ENCODE data around the gene MRPL14.
A peak's percentile ranks its signal among the peaks of the same experiment; 100 is the strongest.
"Not testable (repeated sequence)": the region's sequence is repeated elsewhere in the genome, so short reads cannot be mapped to it uniquely, and the experiment has no call there.

Gene MRPL14

DNA sequence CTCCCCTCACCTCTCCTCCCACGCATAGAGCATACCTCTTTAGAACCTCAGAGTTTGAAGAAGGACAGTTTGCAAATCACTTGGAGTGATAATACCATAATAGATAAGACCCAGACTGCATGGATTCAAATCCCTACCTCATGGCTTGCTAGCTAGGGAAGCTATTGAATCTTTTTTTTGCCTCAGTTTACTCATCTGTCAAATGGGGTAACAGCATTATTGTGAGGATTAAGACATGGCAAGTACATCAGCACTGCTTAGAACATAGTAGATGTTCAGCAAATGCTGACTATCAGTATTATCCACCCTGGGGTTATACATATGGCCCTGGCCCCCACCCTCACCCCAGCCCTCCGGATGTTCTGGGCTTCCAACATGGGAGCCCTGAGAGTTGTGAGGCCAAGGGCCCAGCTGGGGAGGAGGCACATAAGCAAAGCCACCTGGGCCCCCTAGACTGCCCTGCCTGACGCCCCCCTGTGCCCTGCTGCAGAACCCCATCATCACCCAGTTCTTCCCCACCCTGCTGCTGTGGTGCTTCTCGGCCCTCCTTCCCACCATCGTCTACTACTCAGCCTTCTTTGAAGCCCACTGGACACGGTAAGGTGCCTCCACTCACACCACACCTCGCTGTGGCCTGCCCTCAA, 22.2 kb upstream of the MRPL14 start:
- DNase-seq, result no peak

DNA sequence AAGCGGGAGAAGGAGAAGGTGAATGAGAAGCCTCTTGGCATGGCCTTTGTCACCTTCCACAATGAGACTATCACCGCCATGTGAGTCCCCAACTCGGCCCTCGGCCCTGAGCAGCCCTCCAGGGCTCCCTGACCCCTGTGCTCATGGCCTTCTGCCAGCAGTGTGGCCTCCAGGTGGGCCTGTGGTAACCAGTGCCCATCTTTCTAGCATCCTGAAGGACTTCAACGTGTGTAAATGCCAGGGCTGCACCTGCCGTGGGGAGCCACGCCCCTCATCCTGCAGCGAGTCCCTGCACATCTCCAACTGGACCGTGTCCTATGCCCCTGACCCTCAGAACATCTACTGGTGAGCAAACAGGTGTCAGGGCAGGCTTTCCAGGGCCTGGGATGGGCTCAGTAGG, 21.1 kb upstream of the MRPL14 start:
- no peak for DNase-seq

DNA sequence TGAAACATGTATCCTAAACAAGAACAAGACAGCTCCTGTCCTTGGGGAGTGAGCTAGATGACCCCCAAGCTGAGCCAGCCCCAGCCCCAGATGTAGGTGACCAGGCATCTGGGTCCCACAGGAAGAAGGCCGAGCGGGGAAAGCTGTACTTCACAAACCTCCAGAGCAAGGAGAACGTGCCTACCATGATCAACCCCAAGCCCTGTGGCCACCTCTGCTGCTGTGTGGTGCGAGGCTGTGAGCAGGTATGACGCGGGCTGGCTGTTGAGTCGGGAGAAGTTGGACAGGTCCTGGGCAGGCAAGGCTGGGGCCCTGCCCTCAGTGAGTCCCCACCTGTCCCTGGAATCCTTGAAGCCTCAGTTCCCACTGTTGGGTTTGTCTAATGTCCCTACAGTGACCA, 20.0 kb upstream of the MRPL14 start:
- no peak for DNase-seq

DNA sequence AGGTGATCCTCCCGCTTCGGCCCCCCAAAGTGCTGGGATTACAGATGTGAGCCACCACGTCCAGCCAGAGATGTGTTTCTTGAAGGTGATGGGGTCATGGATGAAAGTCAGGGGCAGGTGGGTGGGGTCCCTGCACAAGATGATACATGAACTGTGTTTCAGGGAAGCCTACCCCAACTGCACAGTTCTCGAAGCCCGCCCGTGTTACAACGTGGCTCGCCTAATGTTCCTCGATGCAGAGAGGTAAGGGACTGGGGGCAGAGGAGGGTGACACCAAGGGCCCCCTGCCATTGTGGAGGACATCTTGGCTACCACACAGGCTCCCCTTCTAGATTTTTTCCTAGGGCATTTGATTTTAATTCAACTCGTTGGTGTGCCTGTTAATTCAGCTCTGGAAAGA, 19.4 kb upstream of the MRPL14 start:
- DNase-seq, result no peak

DNA sequence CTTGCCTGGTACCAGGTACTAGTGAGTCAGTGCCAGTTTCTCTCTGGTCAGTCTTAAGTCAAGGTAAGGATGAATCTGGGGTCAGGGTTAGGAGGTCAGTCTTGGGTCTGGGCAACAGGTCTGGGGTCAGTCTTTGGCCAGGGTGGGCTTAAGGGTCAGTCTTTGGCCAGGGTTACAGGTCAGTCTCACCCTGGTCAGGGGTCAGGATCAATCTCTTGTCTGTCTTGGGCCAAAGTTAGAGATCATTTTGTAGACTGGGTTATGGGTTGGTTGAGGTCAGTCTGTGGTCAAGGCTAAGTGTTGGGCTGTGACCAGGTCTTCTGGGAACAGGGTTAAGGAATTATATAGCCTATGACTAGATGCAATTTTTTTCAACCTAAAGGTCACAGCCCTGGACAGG, 18.6 kb upstream of the MRPL14 start:
- no peak for DNase-seq

DNA sequence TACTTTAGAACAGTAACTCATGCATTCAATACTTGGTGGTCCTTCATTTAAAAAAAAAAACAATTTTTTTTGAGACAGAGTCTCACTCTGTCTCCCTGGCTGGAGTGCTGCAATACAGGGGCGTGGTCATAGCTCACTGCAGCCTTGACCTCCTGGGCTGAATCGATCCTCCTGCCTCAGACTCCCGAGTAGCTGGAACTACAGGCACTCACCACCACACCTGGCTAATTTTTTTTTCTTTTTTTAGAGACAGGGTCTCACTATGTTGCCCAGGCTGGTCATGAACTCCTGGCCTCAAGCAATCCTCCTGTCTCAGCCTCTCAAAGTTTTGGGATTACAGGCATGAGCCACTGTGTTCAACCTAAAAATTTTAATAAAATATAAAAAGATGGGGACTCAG, 17.3 kb upstream of the MRPL14 start:
- DNase-seq, result not testable (repeated sequence)

DNA sequence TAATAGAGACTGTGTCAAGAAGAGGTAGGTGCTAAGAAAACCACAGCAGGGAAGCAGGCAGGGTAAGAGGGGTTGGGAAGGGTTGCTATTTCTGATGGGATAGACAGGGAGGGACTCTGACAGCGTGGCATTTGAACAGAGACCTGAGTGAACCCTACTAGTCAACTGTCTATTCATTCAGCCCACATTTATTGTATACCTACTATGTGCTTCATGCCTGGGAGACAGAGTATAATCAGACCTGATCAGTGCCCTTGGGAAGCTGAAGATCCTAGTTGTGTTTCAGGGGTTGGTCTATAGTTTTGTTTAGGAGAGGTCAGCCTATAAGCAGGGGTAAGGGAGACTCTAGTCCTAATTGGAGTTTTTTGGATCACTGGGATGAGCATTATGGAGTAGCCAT, 16.5 kb upstream of the MRPL14 start:
- no peak for DNase-seq

DNA sequence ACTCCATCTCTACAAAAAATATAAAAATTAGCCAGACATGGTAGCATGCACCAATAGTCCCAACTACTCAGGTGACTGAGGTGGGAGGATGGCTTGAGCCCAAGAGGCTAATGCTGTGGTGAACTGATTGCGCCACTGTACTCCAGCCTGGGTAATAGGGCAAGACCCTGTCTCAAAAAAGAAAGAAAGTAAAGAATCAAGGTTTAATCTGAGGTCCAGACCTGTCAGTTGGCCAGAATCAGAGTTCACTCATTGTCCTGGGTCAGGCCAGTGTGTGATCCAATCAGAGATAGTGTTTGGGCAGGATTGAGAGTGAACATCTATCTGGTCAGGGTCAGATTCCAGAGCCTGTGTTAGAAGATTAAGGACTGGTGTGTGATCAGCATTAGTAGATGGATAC, 15.6 kb upstream of the MRPL14 start:
- no peak for DNase-seq

DNA sequence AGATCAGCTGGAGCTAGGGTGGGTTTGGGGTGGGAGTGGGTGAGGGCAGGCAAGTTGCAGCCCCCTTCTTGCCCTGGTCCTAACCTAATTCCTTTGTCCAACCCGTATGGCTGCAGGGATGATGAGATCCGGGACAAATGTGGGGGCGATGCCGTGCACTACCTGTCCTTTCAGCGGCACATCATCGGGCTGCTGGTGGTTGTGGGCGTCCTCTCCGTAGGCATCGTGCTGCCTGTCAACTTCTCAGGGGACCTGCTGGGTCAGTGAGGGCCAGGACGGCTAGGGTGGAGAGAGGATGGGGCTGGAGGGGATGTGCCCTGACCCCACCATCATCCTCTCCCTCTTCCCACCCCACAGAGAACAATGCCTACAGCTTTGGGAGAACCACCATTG, 12.1 kb upstream of the MRPL14 start:
- no peak for DNase-seq

DNA sequence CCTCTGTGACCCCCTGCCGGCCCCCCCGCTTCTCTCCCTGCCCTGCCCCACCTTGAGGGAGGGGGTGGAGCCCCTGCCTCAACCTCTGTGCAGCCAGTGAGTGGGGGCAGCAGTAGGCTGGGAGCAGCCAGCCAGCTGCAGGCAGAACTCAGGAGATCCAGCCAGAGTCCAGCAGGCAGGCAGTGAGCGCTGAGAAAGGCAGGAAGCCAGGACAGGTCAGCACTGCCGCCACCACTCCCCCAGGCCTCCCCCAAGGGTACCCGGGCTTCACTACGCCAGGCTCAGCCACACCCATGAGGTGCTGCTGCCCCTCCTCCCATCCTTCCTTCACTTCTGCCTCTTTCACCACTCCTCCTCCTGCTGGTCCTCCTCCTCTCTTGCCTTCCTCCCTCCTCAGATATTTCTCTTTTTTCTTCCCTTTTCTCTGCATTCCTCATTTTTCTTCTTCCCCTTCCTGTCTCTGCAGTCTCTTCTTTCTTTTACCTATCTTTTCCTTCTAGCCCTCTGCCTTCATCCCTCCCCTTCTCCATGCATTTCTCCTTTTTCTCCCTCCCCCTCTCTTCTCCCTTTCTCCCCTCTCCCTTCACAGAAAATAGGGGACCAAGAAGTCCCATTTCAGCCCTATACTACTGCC, 11.6 kb upstream of the MRPL14 start:
- no peak for DNase-seq

DNA sequence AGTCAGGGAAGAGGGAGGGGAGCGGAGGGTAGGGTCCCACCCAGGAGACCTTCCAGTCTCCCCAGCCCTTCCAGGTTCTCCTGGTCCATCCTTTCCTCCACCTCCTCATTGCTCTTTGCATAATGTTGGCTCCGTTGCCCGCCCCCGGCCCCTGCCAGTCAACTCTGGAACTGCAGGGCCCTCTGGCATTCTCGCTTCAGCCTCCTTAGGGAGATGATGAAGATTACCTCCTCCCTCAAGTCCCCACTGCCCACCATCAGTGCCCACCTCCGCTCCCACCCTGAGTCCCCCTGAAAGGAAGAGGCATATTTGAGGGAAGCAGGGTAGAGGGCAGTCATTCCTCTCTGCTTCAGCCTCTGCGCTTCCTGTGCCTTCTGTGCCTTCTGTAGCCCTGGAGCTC, 8.6 kb upstream of the MRPL14 start:
- DNase-seq, result no peak

DNA sequence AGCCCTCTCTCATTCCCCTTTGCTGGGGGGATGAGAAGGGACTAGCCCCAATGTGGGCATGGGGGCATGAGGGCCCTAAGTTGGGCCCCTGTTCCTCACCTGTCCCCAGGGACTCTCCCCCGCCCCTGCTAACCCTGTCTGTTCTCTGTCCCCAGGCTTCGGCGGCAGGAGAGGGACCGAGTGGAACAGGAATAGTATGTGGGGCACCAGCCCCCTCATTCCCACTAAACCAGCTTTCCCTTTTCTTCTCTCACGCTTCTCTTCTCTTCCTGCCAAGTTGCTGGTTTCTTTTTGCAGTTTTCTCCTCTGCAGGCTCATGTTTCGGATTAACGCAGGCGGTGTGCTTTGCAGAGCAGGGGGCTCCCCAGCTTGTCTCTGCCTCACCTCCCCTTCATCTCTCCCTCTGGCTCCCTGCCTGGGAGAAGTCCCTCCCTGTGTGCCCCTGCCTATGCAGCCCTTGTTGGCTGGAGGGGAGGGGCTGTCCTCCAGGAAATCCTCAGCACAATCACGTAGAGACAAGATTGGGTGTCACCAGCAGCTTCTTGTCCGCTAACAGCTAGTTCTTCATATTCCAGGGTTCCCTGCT, 8.0 kb upstream of the MRPL14 start:
- DNase-seq, result no peak

DNA sequence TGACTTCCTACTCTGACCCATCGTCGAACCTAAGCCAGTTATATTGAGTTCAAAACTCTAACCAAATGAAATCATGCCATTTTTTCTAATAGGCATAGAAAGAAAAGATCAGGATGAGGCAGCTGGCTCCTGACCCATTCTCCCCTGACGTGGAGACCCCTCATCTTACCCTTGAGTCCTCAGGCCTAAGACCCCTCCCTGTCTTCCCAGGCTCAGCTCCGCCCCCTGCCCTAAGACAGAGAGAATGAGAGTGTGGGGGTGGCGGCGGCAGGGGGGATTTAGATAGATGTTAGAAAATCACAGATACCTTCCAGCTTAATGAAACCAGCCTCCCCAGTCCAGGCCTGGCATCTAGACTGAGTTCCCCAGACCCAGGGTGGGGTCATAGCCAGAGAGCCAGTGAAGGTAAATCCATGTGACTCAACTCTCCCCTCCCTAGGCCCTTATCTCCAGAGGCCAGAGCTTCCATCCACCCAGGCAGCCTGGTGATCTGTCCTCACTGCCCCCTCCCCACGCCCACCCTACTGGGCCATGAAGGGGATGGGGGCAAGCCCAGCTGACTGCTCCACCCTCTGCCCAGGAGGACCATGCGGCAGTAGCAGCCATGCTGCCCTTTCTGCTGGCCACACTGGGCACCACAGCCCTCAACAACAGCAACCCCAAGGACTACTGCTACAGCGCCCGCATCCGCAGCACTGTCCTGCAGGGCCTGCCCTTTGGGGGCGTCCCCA, 6.9 kb upstream of the MRPL14 start:
- no peak for DNase-seq

DNA sequence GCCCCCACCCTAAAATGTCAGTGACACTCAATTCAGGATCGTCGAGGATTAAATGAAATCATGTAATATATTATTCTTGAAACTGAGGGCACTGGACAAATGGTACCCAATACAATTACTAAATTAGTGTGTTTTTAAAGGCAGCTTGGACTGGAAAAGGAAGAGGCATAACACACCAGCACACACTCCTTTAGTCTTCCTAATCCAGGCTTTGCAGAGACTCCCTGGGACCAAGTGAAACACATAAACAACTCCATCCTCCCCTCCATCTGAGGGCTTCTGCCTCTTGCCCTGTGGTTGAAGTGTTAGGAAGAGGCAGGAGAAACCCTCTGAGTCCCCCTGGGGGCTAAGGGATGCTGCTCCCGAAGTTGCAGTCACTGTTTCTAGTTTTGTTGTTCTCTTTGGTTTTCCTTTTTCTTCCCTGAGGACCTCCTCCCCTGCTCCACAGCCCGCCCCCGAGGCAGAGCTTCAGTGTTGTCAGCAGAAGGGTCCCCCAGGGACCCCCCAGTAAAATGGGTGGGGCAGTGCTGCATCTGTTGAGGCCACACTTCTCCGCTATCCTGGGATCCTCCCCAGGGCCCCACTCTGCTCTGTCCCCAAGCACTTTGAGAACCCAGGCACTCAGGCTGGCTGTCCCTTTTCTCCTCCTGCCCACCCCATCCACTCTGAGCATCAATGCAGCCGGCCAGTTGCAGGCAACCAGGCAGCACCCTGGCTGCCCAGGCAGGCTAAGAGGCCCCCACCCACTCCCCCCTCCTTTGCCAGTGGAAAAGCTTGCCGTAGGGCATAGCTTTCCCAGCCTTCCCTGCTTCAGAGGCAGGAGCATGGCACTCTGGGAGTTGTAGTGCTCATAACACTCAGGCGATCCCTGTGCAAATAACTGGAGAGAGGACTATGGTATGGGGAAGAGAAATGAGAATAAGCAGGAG, 6.0 kb upstream of the MRPL14 start:
- no peak for DNase-seq

DNA sequence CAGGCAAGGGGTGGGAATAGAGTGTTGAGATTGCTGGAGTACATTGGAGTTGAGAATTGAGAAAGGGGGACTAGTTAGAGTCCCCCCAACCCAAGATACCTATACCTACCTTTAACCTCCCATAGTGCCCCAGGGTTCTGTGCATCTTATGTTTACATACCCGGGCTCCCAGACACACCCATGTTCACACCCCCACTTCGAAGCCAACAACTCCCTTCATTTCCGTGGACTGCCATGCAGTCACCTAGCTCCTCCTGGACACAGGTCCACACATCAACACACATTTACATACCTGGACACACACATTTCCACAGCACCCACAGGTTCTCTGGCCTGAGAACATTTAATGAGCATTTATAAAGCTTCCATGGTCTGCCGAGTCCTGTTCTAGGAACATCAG, 5.2 kb upstream of the MRPL14 start:
- DNase-seq, result no peak

DNA sequence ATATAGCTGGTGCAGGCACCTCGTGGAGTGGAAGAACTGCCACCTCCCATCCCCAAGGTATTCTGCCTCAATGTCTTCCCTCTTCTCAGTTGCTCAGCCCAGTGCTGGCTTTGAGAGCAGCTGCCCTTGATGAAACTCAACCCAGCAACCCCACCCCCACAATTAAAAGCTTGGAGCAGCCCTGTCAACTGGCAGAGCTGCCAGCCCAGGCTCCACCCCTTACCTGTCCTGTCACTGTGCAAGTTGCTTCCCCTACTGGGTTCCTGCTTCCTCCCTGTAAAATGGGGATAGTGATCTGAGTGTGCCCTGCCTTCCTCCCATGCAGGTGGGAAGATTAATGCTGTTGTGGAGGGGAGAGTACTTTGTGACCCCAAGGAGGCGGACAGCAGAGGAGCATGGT, 4.6 kb upstream of the MRPL14 start:
- no peak for DNase-seq

DNA sequence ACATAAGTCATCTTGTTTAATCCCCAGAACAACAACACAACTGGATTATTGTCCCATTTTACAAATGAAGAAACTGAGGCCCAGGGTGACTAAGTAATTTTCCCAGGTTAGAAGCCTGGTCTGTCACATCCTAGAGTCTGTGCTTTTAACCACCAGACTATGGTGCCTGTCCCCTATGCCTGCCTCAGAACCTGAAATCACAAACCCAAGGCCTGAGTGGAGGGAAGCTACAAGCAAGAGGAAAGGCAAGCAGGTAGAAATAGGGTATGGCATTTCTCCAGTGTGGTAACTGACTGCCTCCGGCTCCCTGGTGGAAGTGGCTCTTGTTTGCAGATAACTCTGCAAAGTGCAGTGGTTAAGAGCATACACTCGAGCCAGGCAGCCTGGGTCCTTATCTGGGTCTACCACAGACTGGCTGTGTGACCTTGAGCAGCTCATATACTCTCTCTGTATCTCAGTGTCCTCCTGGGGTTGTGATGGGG, 2.6 kb upstream of the MRPL14 start:
- DNase-seq, result no peak

DNA sequence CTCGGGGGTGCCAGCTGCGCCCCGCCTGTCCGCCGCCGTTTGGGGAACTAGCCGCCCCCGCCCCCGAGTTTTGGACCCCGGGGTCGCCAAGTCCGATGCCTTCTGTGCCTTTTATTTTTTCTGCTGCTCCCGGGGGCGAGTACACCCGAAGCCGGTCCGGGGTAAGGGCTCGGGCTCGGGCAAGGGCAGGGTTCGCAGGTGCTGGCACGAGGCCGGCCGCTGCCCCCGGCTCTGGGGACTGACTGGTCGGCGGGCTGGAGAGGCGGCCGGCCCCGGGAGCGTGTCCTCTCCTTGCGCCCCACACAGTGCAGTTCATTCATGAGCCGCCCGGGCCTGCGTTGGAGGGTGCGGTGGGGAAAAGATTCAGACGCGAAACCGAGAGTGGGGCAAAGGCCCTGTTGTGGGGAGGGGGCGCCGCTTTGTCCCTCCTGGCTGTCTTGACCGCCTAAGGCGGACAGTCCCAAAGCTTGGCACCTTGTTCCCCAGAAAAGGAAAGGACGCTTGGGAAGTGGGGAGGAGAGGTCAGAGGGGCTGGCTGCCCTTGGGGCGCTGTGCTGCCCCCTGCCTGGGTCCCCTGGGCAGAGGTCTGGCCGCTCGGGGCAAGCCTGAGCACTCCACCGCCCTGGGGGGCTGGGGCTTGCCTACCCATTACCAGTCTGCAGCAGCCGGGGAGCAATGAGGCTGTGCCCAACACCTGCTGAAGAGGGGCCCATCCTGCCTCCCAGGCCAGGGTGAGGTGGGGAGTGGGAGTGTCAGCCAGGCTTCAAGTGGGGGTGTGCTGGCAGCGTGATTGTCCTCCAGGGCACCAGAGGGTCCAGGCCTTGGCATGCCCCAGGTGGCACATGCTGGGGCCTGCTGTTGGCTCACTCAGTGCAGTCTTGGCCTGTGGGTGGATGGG, 1.0 kb upstream of the MRPL14 start:
- DNase-seq, result no peak

DNA sequence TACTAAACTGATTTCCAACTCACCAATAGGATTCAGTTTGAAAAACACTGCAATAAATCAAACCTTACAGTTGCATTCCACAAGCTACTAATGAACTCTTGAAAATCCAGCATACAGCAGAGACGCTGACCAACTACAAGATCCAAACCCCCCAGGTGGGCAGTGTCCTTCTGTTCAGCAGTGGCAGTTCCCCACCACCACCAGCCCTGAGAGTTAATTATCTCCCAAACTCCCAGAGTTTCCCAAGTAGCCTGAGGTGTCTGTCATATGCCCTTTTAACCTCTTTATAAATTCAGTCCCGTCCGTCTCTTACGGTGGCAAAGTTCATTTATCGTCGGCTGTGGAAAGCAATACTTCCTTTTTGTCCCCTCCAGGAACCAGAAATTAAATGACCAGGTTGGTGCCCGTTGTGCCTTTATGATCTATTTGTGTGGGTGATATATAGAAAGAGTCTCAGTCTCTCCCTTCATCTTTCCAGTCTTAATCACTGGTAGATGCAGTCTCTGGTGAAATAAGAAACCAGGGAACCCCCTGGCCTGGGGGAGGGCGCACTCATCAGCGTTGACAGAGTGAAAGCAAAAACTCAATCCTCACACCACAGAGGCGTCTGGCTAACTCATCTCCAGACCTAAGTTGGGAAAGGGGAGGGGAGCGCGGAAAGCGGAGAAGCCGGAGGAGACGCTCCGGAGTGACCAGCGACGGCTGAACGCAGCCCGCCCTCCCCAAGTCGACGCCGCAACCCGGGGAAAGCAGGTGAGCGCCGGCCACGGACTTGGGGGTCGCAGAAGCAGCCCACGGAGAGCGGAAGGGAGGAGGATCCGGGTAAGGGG, 717 bp downstream of the MRPL14 start:
- peak; percentile 58 for DNase-seq

DNA sequence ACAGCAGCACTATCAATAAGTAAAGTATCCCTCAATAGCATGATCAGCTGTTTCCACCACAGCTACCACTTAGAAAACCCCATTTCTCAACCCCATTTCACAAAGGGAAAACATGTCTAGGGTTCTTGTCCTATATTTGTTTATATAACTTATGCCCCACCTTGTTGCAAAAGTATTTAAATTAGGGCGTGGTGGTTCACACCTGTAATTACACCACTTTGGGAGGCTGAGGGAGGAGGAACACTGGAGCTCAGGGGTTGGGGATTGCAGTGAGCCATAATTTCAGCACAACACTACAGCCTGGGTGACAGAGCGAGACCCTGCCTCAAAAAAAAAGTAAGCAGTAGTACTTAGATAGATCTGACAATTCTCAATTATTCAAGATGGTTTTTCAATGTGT, 3.7 kb downstream of the MRPL14 start:
- DNase-seq, result peak; percentile 15

DNA sequence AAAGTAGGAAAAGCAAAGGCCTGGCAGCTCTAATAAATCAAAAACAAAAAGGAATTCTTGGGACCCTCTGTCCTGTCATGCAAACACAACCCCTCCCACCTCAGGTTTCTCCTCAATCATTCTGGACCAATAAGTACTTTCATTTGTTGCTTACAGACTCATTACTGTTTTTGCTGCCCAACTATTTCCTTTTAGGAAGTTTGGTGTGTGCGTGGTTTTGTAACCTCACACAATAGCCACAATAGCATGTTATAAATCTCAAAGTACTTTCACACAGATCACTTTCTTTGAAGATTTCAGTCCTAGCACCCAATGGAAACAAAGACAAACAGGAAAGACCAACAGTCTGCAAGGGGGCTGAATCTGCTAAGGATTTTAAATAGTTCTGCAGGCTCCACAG, 4.5 kb downstream of the MRPL14 start:
- peak; percentile 48 for DNase-seq
